Neural cell (in vitro differentiated cells): Measurements from ENCODE around the gene SGIP1.

Experiments used
- EP300 ChIP-seq: fragments of 450-650 bp; conservative IDR thresholded peaks from 2 replicates; pipeline ENCODE4 v1.6.1; 2014; ENCODE audit warnings: antibody characterized with exemption, mild to moderate bottlenecking, moderate library complexity; ENCODE audit not compliant: poor library complexity, severe bottlenecking
- EZH2 ChIP-seq: fragments of 200-600, 300-800 bp; shearing (Covaris generic), sonication (generic); IDR thresholded peaks from 2 replicates; pipeline ENCODE4 v1.6.1; 2014; ENCODE audit warnings: antibody characterized with exemption, low read length, borderline replicate concordance, mild to moderate bottlenecking; ENCODE audit not compliant: insufficient read depth, poor library complexity, severe bottlenecking
- MXI1 ChIP-seq: fragments of 450-650 bp; conservative IDR thresholded peaks from 2 replicates; pipeline ENCODE4 v1.6.1; 2014; ENCODE audit warnings: antibody characterized with exemption, mild to moderate bottlenecking; ENCODE audit not compliant: poor library complexity, severe bottlenecking
- POLR2AphosphoS5 ChIP-seq: IDR thresholded peaks from 2 replicates; pipeline ENCODE4 v1.6.1; 2012
- RAD21 ChIP-seq: fragments of 450-650 bp; conservative IDR thresholded peaks from 2 replicates; pipeline ENCODE4 v1.6.1; 2014; ENCODE audit warnings: antibody characterized with exemption, mild to moderate bottlenecking, moderate library complexity
- SMC3 ChIP-seq: fragments of 450-650 bp; conservative IDR thresholded peaks from 2 replicates; pipeline ENCODE4 v1.6.1; 2014; ENCODE audit warnings: antibody characterized with exemption, mild to moderate bottlenecking, moderate library complexity; ENCODE audit not compliant: poor library complexity
- TF ChIP-seq, protein P1 (sequence below): fragments of 450-650 bp; IDR thresholded peaks from 2 replicates; pipeline ENCODE4 v1.5.1; 2014; ENCODE audit warnings: antibody characterized with exemption, mild to moderate bottlenecking, moderate library complexity; ENCODE audit not compliant: poor library complexity, severe bottlenecking
- TF ChIP-seq, protein P2 (sequence below): IDR thresholded peaks from 2 replicates; pipeline ENCODE4 v1.6.1; 2012; ENCODE audit warnings: borderline replicate concordance

DNA sequence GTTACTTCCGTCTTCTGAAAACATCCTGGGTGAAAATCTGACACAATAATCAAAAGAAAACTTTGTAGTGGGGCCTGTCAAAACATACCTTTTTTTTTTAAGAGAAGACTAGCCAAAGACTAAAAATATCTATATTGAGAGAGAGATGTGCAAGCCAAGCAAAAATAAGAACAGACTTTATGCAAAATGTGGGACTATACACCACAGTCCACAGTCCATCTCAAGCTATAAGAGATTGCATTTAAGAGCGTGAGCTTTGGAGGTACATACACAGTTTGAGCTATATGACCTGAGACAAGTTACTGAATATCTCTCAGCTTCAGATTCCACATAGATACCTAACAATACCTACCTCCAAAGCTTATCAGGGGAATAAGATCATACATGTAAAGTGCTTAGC is 153.4 kb downstream of the SGIP1 start:
- TF ChIP-seq, protein P1, sequence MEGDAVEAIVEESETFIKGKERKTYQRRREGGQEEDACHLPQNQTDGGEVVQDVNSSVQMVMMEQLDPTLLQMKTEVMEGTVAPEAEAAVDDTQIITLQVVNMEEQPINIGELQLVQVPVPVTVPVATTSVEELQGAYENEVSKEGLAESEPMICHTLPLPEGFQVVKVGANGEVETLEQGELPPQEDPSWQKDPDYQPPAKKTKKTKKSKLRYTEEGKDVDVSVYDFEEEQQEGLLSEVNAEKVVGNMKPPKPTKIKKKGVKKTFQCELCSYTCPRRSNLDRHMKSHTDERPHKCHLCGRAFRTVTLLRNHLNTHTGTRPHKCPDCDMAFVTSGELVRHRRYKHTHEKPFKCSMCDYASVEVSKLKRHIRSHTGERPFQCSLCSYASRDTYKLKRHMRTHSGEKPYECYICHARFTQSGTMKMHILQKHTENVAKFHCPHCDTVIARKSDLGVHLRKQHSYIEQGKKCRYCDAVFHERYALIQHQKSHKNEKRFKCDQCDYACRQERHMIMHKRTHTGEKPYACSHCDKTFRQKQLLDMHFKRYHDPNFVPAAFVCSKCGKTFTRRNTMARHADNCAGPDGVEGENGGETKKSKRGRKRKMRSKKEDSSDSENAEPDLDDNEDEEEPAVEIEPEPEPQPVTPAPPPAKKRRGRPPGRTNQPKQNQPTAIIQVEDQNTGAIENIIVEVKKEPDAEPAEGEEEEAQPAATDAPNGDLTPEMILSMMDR = no peak
- no peak for TF ChIP-seq MXI1
- TF ChIP-seq EP300 = no peak
- no peak for TF ChIP-seq POLR2AphosphoS5
- no peak for TF ChIP-seq SMC3
- TF ChIP-seq EZH2 = no peak
- no peak for TF ChIP-seq RAD21
- TF ChIP-seq, protein P2, sequence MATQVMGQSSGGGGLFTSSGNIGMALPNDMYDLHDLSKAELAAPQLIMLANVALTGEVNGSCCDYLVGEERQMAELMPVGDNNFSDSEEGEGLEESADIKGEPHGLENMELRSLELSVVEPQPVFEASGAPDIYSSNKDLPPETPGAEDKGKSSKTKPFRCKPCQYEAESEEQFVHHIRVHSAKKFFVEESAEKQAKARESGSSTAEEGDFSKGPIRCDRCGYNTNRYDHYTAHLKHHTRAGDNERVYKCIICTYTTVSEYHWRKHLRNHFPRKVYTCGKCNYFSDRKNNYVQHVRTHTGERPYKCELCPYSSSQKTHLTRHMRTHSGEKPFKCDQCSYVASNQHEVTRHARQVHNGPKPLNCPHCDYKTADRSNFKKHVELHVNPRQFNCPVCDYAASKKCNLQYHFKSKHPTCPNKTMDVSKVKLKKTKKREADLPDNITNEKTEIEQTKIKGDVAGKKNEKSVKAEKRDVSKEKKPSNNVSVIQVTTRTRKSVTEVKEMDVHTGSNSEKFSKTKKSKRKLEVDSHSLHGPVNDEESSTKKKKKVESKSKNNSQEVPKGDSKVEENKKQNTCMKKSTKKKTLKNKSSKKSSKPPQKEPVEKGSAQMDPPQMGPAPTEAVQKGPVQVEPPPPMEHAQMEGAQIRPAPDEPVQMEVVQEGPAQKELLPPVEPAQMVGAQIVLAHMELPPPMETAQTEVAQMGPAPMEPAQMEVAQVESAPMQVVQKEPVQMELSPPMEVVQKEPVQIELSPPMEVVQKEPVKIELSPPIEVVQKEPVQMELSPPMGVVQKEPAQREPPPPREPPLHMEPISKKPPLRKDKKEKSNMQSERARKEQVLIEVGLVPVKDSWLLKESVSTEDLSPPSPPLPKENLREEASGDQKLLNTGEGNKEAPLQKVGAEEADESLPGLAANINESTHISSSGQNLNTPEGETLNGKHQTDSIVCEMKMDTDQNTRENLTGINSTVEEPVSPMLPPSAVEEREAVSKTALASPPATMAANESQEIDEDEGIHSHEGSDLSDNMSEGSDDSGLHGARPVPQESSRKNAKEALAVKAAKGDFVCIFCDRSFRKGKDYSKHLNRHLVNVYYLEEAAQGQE = no peak
